ENCODE measurements around the gene PDS5B.

The PDS5B gene

GRCh38 chr13:32759152-32759551 is 172.9 kb downstream of the PDS5B start:
- H3K4me3 ChIP-seq (ENCODE audit: low read depth in 1 of 2, low read length in 2 of 2) = no peak overlapping the region
- no peak overlapping the region for H3K27ac ChIP-seq (ENCODE audit: low read depth, low read length)
- no peaks in the 10 kb centered on the region for H3K4me1 ChIP-seq (ENCODE audit: insufficient read depth, low read length)
- H3K36me3 ChIP-seq (ENCODE audit: insufficient read depth, low read length) = peaks cover 12% of the 10 kb centered on the region
- H3K9ac ChIP-seq (ENCODE audit: low read length) = no peak overlapping the region
- no peaks in the 10 kb centered on the region for H3K27me3 ChIP-seq (ENCODE audit: control insufficient read depth in 1 of 2, insufficient read depth in 2 of 2, low read length in 2 of 2)
- no peaks in the 10 kb centered on the region for H3K9me3 ChIP-seq (ENCODE audit: low read length)

GRCh38 chr13:32761472-32761871 is 175.2 kb downstream of the PDS5B start:
- Histone ChIP-seq H3K4me1 (ENCODE audit: insufficient read depth, low read length) (no peaks in the 10 kb centered on the region), H3K9ac (ENCODE audit: low read length) (no peak overlapping the region), H3K27me3 (ENCODE audit: control insufficient read depth in 1 of 2, insufficient read depth in 2 of 2, low read length in 2 of 2) (no peaks in the 10 kb centered on the region), H3K9me3 (ENCODE audit: low read length) (no peaks in the 10 kb centered on the region), H3K27ac (ENCODE audit: low read depth, low read length) (no peak overlapping the region), H3K36me3 (ENCODE audit: insufficient read depth, low read length) (peaks cover 10% of the 10 kb centered on the region), H3K4me3 (ENCODE audit: low read depth in 1 of 2, low read length in 2 of 2) (no peak overlapping the region)

GRCh38 chr13:32779119-32779518 is 192.9 kb downstream of the PDS5B start:
- peaks cover 8% of the 10 kb centered on the region for H3K36me3 ChIP-seq (ENCODE audit: insufficient read depth, low read length)
- no peaks in the 10 kb centered on the region for H3K27me3 ChIP-seq (ENCODE audit: control insufficient read depth in 1 of 2, insufficient read depth in 2 of 2, low read length in 2 of 2)

GRCh38 chr13:32781906-32782305 is 195.7 kb downstream of the PDS5B start:
- Histone ChIP-seq H3K4me3 (ENCODE audit: low read depth in 1 of 2, low read length in 2 of 2) (no peak overlapping the region), H3K27me3 (ENCODE audit: control insufficient read depth in 1 of 2, insufficient read depth in 2 of 2, low read length in 2 of 2) (no peaks in the 10 kb centered on the region), H3K36me3 (ENCODE audit: insufficient read depth, low read length) (peaks cover 8% of the 10 kb centered on the region), H3K9me3 (ENCODE audit: low read length) (no peaks in the 10 kb centered on the region), H3K27ac (ENCODE audit: low read depth, low read length) (no peak overlapping the region), H3K4me1 (ENCODE audit: insufficient read depth, low read length) (no peaks in the 10 kb centered on the region), H3K9ac (ENCODE audit: low read length) (no peak overlapping the region)

More at GRCh38 chr13:32779119-32779518, 192.9 kb downstream of the PDS5B start:
- H3K4me1 ChIP-seq (ENCODE audit: insufficient read depth, low read length) = no peaks in the 10 kb centered on the region
- no peak overlapping the region for H3K4me3 ChIP-seq (ENCODE audit: low read depth in 1 of 2, low read length in 2 of 2)
- no peak overlapping the region for H3K9ac ChIP-seq (ENCODE audit: low read length)
- H3K27ac ChIP-seq (ENCODE audit: low read depth, low read length) = no peak overlapping the region
- no peaks in the 10 kb centered on the region for H3K9me3 ChIP-seq (ENCODE audit: low read length)

- Histone ChIP-seq H3K9ac (ENCODE audit: low read length) (no peak overlapping the region), H3K27me3 (ENCODE audit: control insufficient read depth in 1 of 2, insufficient read depth in 2 of 2, low read length in 2 of 2) (no peaks in the 10 kb centered on the region), H3K9me3 (ENCODE audit: low read length) (no peaks in the 10 kb centered on the region), H3K36me3 (ENCODE audit: insufficient read depth, low read length) (peaks cover 8% of the 10 kb centered on the region), H3K4me1 (ENCODE audit: insufficient read depth, low read length) (no peaks in the 10 kb centered on the region), H3K27ac (ENCODE audit: low read depth, low read length) (no peak overlapping the region), H3K4me3 (ENCODE audit: low read depth in 1 of 2, low read length in 2 of 2) (no peak overlapping the region)
Measured at GRCh38 chr13:32783067-32783466, 196.8 kb downstream of the PDS5B start.

GRCh38 chr13:32790731-32791130 is 204.5 kb downstream of the PDS5B start:
- Histone ChIP-seq H3K4me1 (ENCODE audit: insufficient read depth, low read length) (no peaks in the 10 kb centered on the region), H3K27ac (ENCODE audit: low read depth, low read length) (no peak overlapping the region), H3K27me3 (ENCODE audit: control insufficient read depth in 1 of 2, insufficient read depth in 2 of 2, low read length in 2 of 2) (no peaks in the 10 kb centered on the region), H3K9ac (ENCODE audit: low read length) (no peak overlapping the region), H3K36me3 (ENCODE audit: insufficient read depth, low read length) (no peaks in the 10 kb centered on the region), H3K9me3 (ENCODE audit: low read length) (no peaks in the 10 kb centered on the region), H3K4me3 (ENCODE audit: low read depth in 1 of 2, low read length in 2 of 2) (no peak overlapping the region)

GRCh38 chr13:32791545-32792172 is 205.4 kb downstream of the PDS5B start:
- H3K4me3 ChIP-seq (ENCODE audit: low read depth in 1 of 2, low read length in 2 of 2) = no peak overlapping the region
- H3K27me3 ChIP-seq (ENCODE audit: control insufficient read depth in 1 of 2, insufficient read depth in 2 of 2, low read length in 2 of 2) = no peaks in the 10 kb centered on the region
- H3K36me3 ChIP-seq (ENCODE audit: insufficient read depth, low read length) = no peaks in the 10 kb centered on the region
- H3K9ac ChIP-seq (ENCODE audit: low read length) = no peak overlapping the region
- H3K4me1 ChIP-seq (ENCODE audit: insufficient read depth, low read length) = no peaks in the 10 kb centered on the region
- no peaks in the 10 kb centered on the region for H3K9me3 ChIP-seq (ENCODE audit: low read length)
- H3K27ac ChIP-seq (ENCODE audit: low read depth, low read length) = no peak overlapping the region

- Histone ChIP-seq H3K27ac (ENCODE audit: low read depth, low read length) (no peak overlapping the region), H3K9me3 (ENCODE audit: low read length) (no peaks in the 10 kb centered on the region), H3K36me3 (ENCODE audit: insufficient read depth, low read length) (no peaks in the 10 kb centered on the region), H3K4me3 (ENCODE audit: low read depth in 1 of 2, low read length in 2 of 2) (no peak overlapping the region), H3K27me3 (ENCODE audit: control insufficient read depth in 1 of 2, insufficient read depth in 2 of 2, low read length in 2 of 2) (no peaks in the 10 kb centered on the region), H3K9ac (ENCODE audit: low read length) (no peak overlapping the region), H3K4me1 (ENCODE audit: insufficient read depth, low read length) (no peaks in the 10 kb centered on the region)
Measured at GRCh38 chr13:32796754-32797153, 210.5 kb downstream of the PDS5B start.

- H3K27me3 ChIP-seq (ENCODE audit: control insufficient read depth in 1 of 2, insufficient read depth in 2 of 2, low read length in 2 of 2) = no peaks in the 10 kb centered on the region
- no peaks in the 10 kb centered on the region for H3K4me1 ChIP-seq (ENCODE audit: insufficient read depth, low read length)
- no peaks in the 10 kb centered on the region for H3K9me3 ChIP-seq (ENCODE audit: low read length)
- no peaks in the 10 kb centered on the region for H3K36me3 ChIP-seq (ENCODE audit: insufficient read depth, low read length)
- no peak overlapping the region for H3K4me3 ChIP-seq (ENCODE audit: low read depth in 1 of 2, low read length in 2 of 2)
- H3K9ac ChIP-seq (ENCODE audit: low read length) = no peak overlapping the region
- no peak overlapping the region for H3K27ac ChIP-seq (ENCODE audit: low read depth, low read length)
Measured at GRCh38 chr13:32802159-32802558, 215.9 kb downstream of the PDS5B start.

- Histone ChIP-seq H3K4me3 (ENCODE audit: low read depth in 1 of 2, low read length in 2 of 2) (no peak overlapping the region), H3K9ac (ENCODE audit: low read length) (no peak overlapping the region), H3K27ac (ENCODE audit: low read depth, low read length) (no peak overlapping the region), H3K27me3 (ENCODE audit: control insufficient read depth in 1 of 2, insufficient read depth in 2 of 2, low read length in 2 of 2) (no peaks in the 10 kb centered on the region), H3K9me3 (ENCODE audit: low read length) (no peaks in the 10 kb centered on the region), H3K4me1 (ENCODE audit: insufficient read depth, low read length) (no peaks in the 10 kb centered on the region), H3K36me3 (ENCODE audit: insufficient read depth, low read length) (no peaks in the 10 kb centered on the region)
Measured at GRCh38 chr13:32804673-32805230, 218.5 kb downstream of the PDS5B start.

- no peaks in the 10 kb centered on the region for H3K27me3 ChIP-seq (ENCODE audit: control insufficient read depth in 1 of 2, insufficient read depth in 2 of 2, low read length in 2 of 2)
- no peaks in the 10 kb centered on the region for H3K9me3 ChIP-seq (ENCODE audit: low read length)
- no peak overlapping the region for H3K9ac ChIP-seq (ENCODE audit: low read length)
- H3K36me3 ChIP-seq (ENCODE audit: insufficient read depth, low read length) = no peaks in the 10 kb centered on the region
- no peak overlapping the region for H3K27ac ChIP-seq (ENCODE audit: low read depth, low read length)
- no peak overlapping the region for H3K4me3 ChIP-seq (ENCODE audit: low read depth in 1 of 2, low read length in 2 of 2)
- no peaks in the 10 kb centered on the region for H3K4me1 ChIP-seq (ENCODE audit: insufficient read depth, low read length)
Measured at GRCh38 chr13:32811297-32811800, 225.1 kb downstream of the PDS5B start.

GRCh38 chr13:32821149-32821688 is 235.0 kb downstream of the PDS5B start:
- Histone ChIP-seq H3K9me3 (ENCODE audit: low read length) (no peaks in the 10 kb centered on the region), H3K36me3 (ENCODE audit: insufficient read depth, low read length) (no peaks in the 10 kb centered on the region), H3K27ac (ENCODE audit: low read depth, low read length) (no peak overlapping the region), H3K9ac (ENCODE audit: low read length) (no peak overlapping the region), H3K4me1 (ENCODE audit: insufficient read depth, low read length) (peaks cover 6% of the 10 kb centered on the region), H3K27me3 (ENCODE audit: control insufficient read depth in 1 of 2, insufficient read depth in 2 of 2, low read length in 2 of 2) (no peaks in the 10 kb centered on the region), H3K4me3 (ENCODE audit: low read depth in 1 of 2, low read length in 2 of 2) (no peak overlapping the region)

Measured in muscle layer of colon (tissue), 2 donors.